Glomerular endothelial cell (primary cell): Measurements from ENCODE around the gene PRUNE2. TPM values are rescaled to one million over a fixed set of nuclear protein-coding genes. Genes with fewer than 3 reads are reported as not detected.
A peak's percentile ranks its signal among the peaks of the same experiment; 100 is the strongest.

Experiments
- DNase-seq: peaks from one replicate; pipeline ENCODE4 v3.0.0-alpha.2; 2011; ENCODE audit warnings: low read depth, low spot score; ENCODE audit errors: extremely low read depth
- total RNA-seq: library from RNA; depleted of rRNA; stranded (reverse); fragments of >200 nt; gene quantifications from 2 replicates; pipeline ENCODE4 v1.2.3, GENCODE V29; 2015

Gene PRUNE2
- total RNA-seq, 1 donor from 2014 or later: 7.1 TPM

DNA sequence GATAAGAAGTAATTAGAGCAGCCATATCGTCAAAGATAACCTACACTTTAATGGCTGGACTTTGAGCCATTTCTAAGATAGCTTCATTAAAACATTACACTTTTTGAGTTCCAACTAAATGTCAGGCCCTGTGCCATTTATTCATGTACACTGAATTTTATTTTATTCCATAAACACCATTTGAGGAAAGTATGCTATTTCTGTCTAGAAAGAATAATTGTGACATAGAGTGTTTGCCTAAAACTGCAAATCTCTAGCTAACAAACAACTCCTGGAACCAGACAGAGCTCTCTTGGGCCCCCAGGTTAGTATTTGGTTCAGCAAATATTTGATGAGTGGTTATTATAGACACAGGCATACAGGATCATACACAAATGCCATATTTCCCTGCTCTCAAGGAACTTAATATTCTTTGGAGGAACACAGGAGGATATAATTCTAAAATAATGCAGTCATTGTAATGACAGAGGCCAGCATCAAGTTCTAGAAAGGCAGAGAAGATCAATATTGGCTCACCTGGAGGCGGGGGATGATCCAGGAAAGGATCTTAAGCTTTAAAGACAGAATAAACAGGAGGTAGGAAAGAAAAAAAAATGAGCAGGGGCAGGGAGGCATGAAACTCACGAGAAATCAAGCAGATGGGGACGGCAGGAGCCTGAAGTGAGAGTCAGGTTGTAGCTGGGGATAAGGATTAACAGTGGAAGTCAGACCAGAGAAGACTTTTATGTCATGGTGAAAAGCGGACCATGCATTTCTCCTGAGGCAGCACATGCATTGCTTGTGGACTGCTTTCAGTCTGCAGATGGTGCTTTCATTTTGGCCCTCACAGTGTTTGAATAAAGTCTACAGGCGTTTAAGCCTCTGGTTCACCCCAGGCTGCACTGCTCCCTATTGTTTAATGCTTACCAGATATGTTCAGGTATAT is 319.3 kb downstream of the PRUNE2 start:
- no peak for DNase-seq

- DNase-seq: no peak
Observed at GRCh38 chr9:76585487-76586389, 320.2 kb downstream of the PRUNE2 start.

- DNase-seq: no peak
Observed at GRCh38 chr9:76583256-76583655, 322.7 kb downstream of the PRUNE2 start.

DNA sequence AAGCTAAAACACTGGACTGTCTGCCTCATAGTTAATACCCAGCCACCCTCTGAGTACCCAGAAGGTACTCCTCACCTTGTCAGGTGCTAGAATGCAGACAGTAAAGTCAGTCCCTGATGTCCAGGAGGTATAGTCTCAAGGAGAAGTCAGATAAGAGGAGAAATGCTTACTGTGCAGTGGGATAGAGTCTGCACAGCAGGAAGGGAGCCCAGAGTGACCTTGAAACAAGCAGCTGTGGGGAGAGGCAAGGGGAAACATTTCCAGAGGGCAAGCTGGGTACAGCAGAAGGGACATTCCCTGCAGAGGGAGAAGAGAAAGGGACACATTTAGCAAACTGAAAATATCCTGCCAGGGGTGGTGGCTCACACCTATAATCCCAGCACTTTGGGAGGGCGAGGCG is 324.2 kb downstream of the PRUNE2 start:
- DNase-seq: no peak

DNA sequence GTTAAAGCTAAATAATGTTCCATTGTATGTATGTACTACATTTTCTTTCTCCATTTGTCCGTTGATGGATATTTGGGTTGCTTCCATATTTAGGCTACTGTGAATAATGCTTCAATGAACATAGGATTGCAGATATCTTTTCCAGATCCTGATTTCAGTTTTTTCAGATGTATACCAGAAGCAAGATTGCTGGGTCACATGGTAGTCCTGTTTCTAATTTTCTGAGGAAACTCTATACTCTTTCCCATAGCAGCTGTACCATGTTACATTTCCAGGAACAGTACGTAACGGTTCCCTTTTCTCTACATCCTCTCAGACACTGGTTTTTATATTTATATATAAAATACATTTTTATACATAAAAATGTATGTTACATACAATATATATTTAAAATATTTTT is 325.1 kb downstream of the PRUNE2 start:
- DNase-seq: no peak

GRCh38 chr9:76580188-76580587 is 325.7 kb downstream of the PRUNE2 start:
- no peak for DNase-seq

DNA sequence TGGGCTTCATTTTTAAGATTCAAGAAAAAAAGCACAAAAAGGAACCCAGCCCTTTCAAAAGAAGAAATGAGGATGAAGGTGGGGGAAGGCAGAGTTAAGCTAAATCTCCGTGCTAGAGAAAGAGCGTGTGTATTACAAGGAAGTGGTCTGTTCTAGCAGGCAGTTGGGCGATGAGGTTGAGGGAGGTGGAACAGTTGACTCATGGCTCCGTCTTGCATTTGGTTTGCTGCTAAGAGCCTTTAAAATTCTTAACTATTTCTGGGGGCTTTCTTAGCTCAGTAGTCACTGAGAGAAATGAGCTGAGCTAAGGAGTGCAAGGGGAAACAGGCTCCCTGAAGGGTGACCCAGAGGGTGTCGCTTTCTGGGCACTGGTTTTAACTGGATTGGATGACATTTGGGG is 329.6 kb downstream of the PRUNE2 start:
- DNase-seq: no peak

- DNase-seq: no peak
Observed at GRCh38 chr9:76575761-76576160, 330.2 kb downstream of the PRUNE2 start.

DNA sequence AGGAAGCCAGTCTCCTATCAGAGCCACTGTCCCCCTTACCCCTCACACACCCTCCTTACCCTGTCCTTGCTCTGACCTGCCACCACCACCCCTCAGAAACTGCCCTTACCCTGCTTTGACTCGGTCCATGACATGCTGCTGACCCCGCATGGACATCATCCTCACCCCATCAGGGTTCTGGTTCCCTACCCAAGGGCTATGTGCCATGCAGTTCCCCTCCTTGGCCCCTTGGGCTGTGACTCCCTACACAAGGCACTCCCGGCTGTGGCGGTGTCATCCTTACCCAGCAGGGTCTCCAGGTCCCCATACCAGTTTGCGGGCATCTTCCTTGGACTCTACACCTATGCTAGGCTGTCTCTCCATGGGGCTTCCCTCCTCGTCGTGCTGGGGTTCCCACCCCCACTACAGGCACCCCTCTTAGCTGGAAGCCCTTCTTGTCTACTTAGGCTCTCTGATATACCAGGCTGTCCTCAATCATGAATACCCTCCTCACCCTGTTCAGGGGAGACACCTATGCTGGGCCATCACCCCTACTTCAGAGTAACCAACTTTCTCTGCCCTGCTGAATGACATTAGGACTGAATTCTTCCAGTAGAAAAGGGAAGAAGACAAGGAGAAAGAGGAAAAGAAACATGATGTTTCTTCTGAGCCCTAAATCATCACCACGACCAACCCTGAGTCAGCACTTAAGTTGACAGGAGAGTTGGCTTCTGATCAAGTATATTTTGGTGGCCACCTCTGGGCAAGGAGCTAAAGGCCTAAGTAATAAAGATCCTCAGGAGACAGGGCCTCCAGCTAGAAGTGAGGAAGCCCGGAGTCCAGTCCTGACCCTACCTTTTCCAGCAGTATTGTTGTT is 331.8 kb downstream of the PRUNE2 start:
- DNase-seq: no peak

GRCh38 chr9:76573408-76573807 is 332.5 kb downstream of the PRUNE2 start:
- no peak for DNase-seq

GRCh38 chr9:76572151-76572550 is 333.8 kb downstream of the PRUNE2 start:
- DNase-seq: no peak

DNA sequence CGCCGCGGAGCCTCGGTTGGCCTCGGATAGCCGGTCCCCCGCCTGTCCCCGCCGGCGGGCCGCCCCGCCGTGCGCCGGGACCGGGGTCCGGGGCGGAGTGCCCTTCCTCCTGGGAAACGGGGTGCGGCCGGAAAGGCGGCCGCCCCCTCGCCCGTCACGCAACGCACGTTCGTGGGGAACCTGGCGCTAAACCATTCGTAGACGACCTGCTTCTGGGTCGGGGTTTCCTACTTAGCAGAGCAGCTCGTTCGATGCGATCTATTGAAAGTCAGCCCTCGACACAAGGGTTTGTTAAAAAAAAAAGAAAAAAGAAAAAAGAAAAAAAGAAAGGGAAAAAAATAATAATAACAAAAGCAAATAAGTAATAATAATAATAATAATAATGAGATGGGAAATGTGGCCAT is 334.2 kb downstream of the PRUNE2 start:
- no peak for DNase-seq

- no peak for DNase-seq
Observed at GRCh38 chr9:76571288-76571687, 334.6 kb downstream of the PRUNE2 start.

DNA sequence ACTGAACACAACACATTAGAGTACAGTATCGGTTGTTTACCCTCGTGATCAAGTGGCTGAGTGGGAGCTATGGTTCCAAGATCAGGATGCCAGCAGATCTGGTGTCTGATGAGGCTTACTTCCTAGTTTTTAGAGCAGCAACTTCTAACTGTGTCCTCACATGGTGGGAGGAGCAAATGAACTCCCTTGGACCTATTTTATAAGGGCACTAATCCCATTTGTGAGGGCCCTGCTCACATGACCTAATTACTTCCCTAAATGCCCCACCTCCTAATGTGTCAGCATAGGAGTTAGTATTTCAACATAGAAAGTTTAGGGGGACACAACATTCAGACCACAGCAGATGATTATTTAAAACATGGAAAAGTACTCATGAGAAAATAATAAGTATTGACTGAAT is 335.1 kb downstream of the PRUNE2 start:
- no peak for DNase-seq

DNA sequence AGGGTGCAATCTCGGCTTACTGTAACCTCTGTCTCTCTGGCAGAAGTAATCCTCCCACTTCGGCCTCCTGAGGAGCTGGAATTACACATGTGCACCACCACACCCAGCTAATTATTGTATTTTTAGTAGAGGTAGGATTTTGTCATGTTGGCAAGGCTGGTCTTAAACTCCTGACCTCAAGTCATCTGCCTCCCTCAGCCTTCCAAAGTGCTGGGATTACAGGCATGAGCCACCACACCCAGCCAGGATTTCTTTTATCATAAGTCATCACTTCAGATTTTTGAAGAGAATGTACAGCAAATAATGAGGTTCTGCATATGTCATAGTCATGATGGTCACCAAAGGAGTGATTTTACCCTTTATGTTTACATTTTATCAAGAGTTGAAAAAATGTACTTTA is 338.8 kb downstream of the PRUNE2 start:
- no peak for DNase-seq

DNA sequence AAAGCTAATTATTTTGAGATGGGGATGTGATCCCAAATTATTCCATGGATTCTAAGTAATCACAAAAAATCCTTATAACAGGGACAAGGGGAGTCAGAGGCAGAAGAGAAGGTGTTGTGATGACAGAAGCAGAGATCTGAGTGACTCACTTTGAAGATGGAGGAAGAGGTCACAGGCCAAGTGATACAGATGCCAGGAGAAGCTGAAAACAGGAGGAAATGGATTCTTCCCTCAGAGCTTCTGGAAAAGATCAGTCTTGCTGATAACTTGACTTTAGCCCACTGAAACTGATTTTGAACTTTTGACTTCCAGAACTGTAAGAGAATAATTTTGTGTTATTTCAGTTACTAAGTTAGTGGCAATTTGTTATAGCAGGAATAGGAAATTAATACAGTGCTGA is 341.6 kb downstream of the PRUNE2 start:
- peak; percentile 7 for DNase-seq

DNA sequence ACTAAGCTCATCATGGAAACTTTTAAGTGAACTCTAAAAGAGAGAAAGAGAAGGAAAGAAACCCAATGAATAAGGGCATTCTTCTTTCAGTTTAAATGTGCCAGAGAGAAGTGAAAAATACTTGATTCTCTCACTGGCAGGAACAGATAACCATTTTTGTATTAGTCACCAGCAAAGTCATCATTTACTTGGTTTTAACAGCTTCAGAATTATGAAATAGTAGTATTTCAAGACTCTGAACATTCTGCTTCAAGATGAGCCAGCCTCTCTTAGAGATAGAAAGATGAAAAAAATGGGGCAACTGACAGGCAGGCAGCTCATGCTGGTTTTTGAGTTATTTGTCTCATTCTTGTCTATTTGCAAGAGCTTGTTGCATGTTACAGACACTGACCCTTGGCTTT is 343.4 kb downstream of the PRUNE2 start:
- DNase-seq: no peak

- DNase-seq: no peak
Observed at GRCh38 chr9:76561900-76562299, 344.0 kb downstream of the PRUNE2 start.
